Stimulated activated CD4-positive, alpha-beta T cell treated with anti-CD3 and anti-CD28 coated beads, Interleukin-4, amount 100 ng/mL, for 1 hour (primary cell): Measurements from ENCODE around the gene HIGD2A.
"Not testable (repeated sequence)": the region's sequence is repeated elsewhere in the genome, so short reads cannot be mapped to it uniquely, and the experiment has no call there.

ENCODE experiments used
- DNase-seq: peaks from one replicate; pipeline ENCODE4 v3.0.0-alpha.2; 2020

The HIGD2A gene

GRCh38 chr5:176396330-176396729 is 7.8 kb downstream of the HIGD2A start:
- DNase-seq, result no peak

GRCh38 chr5:176397736-176398420 is 9.3 kb downstream of the HIGD2A start:
- no peak for DNase-seq

- no peak for DNase-seq
Observed at GRCh38 chr5:176400382-176401156, 12.0 kb downstream of the HIGD2A start.

DNA sequence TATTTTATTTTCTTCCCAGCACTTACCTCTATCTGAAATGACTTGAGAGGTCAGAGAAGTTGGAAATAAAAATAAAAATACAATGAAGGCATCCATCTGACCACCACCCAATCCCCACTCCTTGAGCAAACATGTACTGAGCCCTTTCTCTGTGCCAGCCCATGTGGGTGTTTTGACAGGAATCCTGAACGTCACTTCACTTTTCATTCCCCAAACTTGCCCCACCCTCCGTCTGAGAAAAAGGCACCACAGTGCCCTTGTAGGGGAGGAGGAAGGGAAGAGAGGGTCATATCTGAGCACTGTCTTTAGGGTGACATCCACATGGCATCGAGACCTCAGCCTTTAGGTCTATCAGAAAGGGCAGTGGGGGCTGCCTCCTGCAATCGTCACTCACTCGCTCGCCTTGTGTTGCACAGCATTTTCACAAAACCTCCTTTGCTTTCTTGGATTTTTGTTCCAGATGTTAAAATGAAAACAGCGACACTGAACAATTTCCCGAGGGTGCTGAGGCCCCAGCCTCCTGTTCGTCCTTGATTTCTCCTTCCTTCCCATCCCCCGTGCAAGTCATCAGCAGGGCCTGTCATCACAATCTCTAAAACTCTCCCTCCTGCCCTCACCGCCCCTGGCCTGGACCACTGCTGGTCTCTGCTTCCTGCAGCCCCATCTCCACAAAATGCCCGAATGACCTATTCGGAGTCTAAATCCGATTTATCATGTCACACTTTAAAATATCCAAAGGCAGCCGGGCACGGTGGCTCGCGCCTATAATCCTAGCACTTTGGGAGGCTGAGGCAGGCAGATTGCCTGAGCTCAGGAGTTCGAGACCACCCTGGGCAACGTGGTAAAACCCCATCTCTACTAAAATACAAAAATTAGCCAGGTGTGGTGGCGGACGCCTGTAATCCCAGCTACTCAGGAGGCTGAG is 13.0 kb downstream of the HIGD2A start:
- DNase-seq, result no peak

- DNase-seq, result no peak
Observed at GRCh38 chr5:176405656-176406435, 17.3 kb downstream of the HIGD2A start.

DNA sequence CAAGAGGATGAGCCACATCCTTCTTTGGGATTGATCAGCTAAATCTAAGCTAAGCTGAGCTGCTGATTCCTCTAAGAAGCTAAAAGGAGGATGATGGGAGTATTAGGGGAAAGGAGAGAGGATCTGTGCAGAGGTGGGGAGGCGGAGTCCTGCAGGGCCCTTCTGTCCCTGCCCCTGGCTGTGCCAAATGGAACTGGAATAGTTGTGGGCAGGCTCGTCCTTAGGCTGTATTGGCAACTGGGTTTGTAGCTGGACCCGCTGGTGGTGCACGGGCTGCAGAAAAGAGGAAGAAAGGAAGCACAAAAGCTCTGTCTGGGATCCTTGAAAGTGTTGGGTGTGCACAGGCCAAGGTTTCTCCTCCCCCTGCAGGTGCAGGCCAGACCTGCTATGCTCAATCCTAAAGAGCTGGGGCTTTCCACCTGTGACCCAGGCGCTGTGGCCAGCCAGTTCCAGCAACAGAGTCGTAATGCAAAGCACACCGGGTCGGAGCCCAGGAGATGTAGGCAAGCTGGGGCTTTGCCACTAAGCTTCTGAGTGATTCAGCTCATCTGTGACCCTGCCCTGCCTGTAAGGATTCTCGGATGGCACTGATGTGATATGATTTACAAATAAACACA is 18.0 kb downstream of the HIGD2A start:
- DNase-seq, result no peak

GRCh38 chr5:176407456-176408251 is 19.1 kb downstream of the HIGD2A start:
- no peak for DNase-seq

- DNase-seq, result not testable (repeated sequence)
Observed at GRCh38 chr5:176408252-176408573, 19.7 kb downstream of the HIGD2A start.

DNA sequence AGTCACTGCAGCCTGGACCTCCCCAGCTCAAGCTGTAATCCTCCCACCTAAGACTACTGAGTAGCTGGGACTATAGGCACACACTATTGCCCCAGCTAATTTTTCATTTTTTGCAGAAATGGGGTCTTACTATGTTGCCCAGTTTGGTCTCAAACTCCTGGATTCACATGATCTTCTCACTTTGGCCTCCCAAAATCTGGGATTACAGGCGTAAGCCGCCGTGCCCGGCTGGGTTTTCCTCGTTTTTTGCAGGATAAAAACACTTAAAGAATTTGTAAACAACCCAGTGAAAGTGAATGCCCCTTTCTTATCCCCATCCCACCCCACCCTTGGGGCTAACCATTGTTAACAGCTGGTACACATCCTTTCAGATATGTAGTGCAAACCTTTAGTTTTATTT is 20.0 kb downstream of the HIGD2A start:
- no peak for DNase-seq

DNA sequence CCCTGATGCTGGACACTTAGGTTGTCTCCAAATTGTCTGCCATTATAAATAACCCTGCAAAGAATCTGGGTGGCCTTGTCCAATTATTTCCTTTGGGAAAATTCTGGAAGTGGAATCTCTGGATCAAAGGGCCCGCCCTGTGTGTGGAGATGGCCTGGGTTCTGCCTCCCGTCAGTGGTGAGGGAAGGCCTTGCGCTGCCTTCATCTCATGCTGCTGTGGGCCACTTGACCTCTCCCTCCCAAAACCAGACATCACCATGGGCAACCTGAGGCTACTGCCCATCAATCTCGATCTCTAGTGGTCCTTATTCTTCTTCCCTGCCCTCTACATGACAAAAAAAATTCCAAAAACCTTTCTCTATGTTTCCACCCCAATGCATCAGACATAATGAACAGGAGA is 21.2 kb downstream of the HIGD2A start:
- DNase-seq, result no peak

DNA sequence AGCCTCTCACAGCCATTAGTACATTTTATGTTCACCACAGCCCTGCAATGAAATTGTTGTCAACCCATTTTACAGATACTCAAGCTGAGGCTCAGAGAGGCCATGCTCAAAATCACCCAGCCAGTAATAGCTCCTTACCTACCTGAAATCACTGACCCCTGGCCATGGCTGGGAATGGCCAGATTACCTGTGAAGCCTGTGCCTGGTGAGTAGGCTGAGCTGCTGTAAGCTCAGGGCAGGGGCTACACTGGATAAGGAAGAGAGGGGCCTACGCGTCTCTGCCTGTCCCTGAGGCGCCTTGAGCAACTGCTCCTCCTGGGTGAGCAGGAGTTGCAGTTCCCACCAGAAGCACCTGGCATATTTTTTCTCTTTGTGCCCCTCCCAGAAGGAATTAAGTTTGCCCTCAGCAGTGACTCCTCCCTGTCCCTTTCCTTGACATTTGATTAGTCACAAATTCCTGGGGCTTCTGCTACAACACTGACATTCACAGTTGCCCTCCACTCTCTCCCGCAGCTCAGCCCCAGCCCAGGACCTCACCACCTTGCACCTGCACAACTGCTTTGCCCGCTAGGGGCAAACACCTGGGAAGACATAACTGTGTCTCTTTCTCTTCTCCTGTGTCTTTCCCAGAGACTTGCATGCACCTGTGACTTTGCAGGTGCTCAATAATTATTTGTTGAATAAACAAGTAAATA is 22.1 kb downstream of the HIGD2A start:
- no peak for DNase-seq

- no peak for DNase-seq
Observed at GRCh38 chr5:176412517-176413254, 24.1 kb downstream of the HIGD2A start.

GRCh38 chr5:176413255-176413565 is 24.7 kb downstream of the HIGD2A start:
- DNase-seq, result no peak

GRCh38 chr5:176413709-176414191 is 25.2 kb downstream of the HIGD2A start:
- no peak for DNase-seq

- DNase-seq, result no peak
Observed at GRCh38 chr5:176414704-176415103, 26.2 kb downstream of the HIGD2A start.

- no peak for DNase-seq
Observed at GRCh38 chr5:176415240-176415951, 26.8 kb downstream of the HIGD2A start.

GRCh38 chr5:176415952-176416924 is 27.7 kb downstream of the HIGD2A start, which contains the start of gene CLTB:
Gene CLTB, minus strand, starts transcription at chr5:176416539. Its CDS starts 176 bp downstream, at chr5:176416363.
- DNase-seq, result peak; percentile 94

GRCh38 chr5:176416965-176417364 is 28.4 kb downstream of the HIGD2A start:
- no peak for DNase-seq
